Measurements from ENCODE around the gene DOCK8. TPM values are rescaled to one million over a fixed set of nuclear protein-coding genes. Genes with fewer than 3 reads are reported as not detected.

Gene DOCK8
- total and polyA plus RNA-seq, 2 donors = 54.5 to 60.4 TPM

DNA sequence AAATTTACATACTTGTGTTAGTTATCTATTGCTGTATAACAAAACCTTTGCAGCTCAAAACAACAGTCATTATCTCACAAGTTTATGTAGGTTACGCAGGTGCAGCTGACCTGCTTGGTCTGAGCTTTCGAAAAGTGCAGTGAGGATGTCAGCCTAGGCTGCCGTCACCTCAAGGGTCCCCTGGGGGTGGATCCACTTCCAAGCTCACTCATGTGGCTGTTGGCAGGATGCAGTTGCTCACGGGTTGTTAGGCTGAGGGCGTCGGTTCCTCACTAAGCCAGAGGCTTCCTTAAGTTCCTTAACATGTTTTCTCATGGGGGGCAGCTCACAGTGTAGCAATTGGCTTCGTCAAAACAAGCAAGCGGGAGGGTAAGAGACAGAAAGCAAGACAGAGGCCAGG is 139.8 kb downstream of the DOCK8 start:
- H3K27me3 ChIP-seq (ENCODE audit: control insufficient read depth in 2 of 2, insufficient read depth in 1 of 2, low read length in 1 of 2) = no peaks in the 10 kb centered on the region
- H3K27ac ChIP-seq (ENCODE audit: low read depth in 1 of 2, low read length in 1 of 2) = peak overlapping the region in 1 of 2 donors; percentile 75
- H3K9me3 ChIP-seq (ENCODE audit: control insufficient read depth in 2 of 2, insufficient read depth in 1 of 2, low read length in 1 of 2) = no peaks in the 10 kb centered on the region
- no peak overlapping the region for H3K4me3 ChIP-seq (ENCODE audit: low read length in 2 of 2)
- H3K36me3 ChIP-seq (ENCODE audit: control insufficient read depth in 2 of 2, insufficient read depth in 2 of 2, low read length in 1 of 2) = peaks cover 42 to 56% of the 10 kb centered on the region in 2 donors
- DNase-seq (ENCODE audit: low read depth in 6 of 9, low spot score in 9 of 9) = peak in 3 of 9 donors; percentile 8 to 39 (median 28)
- peaks cover 0 to 5% of the 10 kb centered on the region in 2 donors for H3K4me1 ChIP-seq (ENCODE audit: control insufficient read depth in 2 of 2, insufficient read depth in 2 of 2, low read length in 2 of 2)
- 84% methylated on average over 8 of the region's 8 CpGs for WGBS

DNA sequence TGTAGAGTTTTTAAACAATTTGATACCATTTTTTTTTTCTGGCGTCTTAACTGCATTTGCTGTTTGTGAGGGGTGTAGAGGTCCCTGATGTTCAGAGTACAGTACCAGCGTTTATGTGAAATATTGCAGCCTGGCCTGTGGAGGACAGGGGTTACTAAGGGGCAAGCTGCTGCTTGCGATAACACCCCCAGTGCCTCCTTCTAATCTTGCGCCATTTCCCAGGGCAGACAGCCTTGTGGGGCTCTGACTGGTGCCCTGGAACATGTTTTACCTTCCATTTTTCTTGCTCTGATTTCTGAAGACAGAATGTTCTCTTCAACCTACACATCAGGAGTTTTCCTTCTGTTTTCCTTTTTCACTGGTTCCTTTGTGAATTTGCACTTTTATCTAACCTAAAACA is 142.9 kb downstream of the DOCK8 start:
- Histone ChIP-seq H3K27me3 (ENCODE audit: control insufficient read depth in 2 of 2, insufficient read depth in 1 of 2, low read length in 1 of 2) (no peaks in the 10 kb centered on the region), H3K9me3 (ENCODE audit: control insufficient read depth in 2 of 2, insufficient read depth in 1 of 2, low read length in 1 of 2) (no peaks in the 10 kb centered on the region), H3K27ac (ENCODE audit: low read depth in 1 of 2, low read length in 1 of 2) (no peak overlapping the region), H3K36me3 (ENCODE audit: control insufficient read depth in 2 of 2, insufficient read depth in 2 of 2, low read length in 1 of 2) (peaks cover 29 to 43% of the 10 kb centered on the region in 2 donors), H3K4me1 (ENCODE audit: control insufficient read depth in 2 of 2, insufficient read depth in 2 of 2, low read length in 2 of 2) (peaks cover 0 to 5% of the 10 kb centered on the region in 2 donors), H3K4me3 (ENCODE audit: low read length in 2 of 2) (no peak overlapping the region)
- DNase-seq (ENCODE audit: low read depth in 6 of 9, low spot score in 9 of 9) = no peak
- WGBS = 93% methylated on average over 4 of the region's 4 CpGs

GRCh38 chr9:362561-363273 is 148.1 kb downstream of the DOCK8 start:
- H3K4me1 ChIP-seq (ENCODE audit: control insufficient read depth in 2 of 2, insufficient read depth in 2 of 2, low read length in 2 of 2) = no peaks in the 10 kb centered on the region
- no peak overlapping the region for H3K27ac ChIP-seq (ENCODE audit: low read depth in 1 of 2, low read length in 1 of 2)
- DNase-seq (ENCODE audit: low read depth in 6 of 9, low spot score in 9 of 9) = no peak
- no peak overlapping the region for H3K4me3 ChIP-seq (ENCODE audit: low read length in 2 of 2)
- H3K9me3 ChIP-seq (ENCODE audit: control insufficient read depth in 2 of 2, insufficient read depth in 1 of 2, low read length in 1 of 2) = no peaks in the 10 kb centered on the region
- peaks cover 29 to 57% of the 10 kb centered on the region in 2 donors for H3K36me3 ChIP-seq (ENCODE audit: control insufficient read depth in 2 of 2, insufficient read depth in 2 of 2, low read length in 1 of 2)
- H3K27me3 ChIP-seq (ENCODE audit: control insufficient read depth in 2 of 2, insufficient read depth in 1 of 2, low read length in 1 of 2) = no peaks in the 10 kb centered on the region
- 97% methylated on average over 7 of the region's 7 CpGs for WGBS

DNA sequence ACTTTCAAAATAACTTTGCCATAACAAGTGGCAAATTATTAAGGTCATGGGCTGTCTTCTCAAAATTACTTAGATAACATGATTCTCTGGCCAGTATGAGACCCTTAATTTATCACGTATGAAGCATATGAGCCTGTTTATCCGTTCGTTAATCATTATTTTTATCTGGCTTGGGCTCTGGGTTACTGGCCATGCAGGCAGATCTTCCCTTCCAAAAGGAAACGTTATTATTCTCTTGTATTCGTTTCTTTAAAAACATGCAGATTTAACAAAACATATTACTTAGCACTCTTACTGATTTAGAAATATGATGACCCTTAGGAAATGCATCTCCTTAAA is 148.6 kb downstream of the DOCK8 start:
- Histone ChIP-seq H3K4me3 (ENCODE audit: low read length in 2 of 2) (no peak overlapping the region), H3K9me3 (ENCODE audit: control insufficient read depth in 2 of 2, insufficient read depth in 1 of 2, low read length in 1 of 2) (no peaks in the 10 kb centered on the region), H3K4me1 (ENCODE audit: control insufficient read depth in 2 of 2, insufficient read depth in 2 of 2, low read length in 2 of 2) (no peaks in the 10 kb centered on the region), H3K27me3 (ENCODE audit: control insufficient read depth in 2 of 2, insufficient read depth in 1 of 2, low read length in 1 of 2) (no peaks in the 10 kb centered on the region), H3K27ac (ENCODE audit: low read depth in 1 of 2, low read length in 1 of 2) (no peak overlapping the region), H3K36me3 (ENCODE audit: control insufficient read depth in 2 of 2, insufficient read depth in 2 of 2, low read length in 1 of 2) (peaks cover 34 to 60% of the 10 kb centered on the region in 2 donors)
- DNase-seq (ENCODE audit: low read depth in 6 of 9, low spot score in 9 of 9) = no peak
- WGBS = 97% methylated on average over 5 of the region's 5 CpGs

DNA sequence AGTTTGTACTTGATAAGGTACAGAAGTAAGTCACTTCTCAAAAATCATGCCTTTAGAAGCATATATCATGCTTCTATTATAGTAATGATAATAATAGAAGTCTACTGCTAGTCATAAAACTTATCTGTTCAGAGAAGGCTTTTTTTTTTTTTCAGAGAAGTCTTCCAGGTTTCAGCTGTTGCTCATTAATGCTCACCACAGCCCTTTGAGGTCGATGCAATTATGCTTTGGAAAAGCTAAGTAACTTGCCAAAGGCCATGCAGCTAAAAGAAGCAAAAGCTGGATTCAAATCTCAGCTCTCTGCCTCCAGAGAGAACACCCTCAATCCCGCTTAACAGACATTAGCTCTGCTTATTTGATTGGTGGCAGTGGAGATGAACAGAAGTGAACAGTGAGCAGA is 150.8 kb downstream of the DOCK8 start:
- Histone ChIP-seq H3K36me3 (ENCODE audit: control insufficient read depth in 2 of 2, insufficient read depth in 2 of 2, low read length in 1 of 2) (peaks cover 48 to 75% of the 10 kb centered on the region in 2 donors), H3K4me3 (ENCODE audit: low read length in 2 of 2) (no peak overlapping the region), H3K4me1 (ENCODE audit: control insufficient read depth in 2 of 2, insufficient read depth in 2 of 2, low read length in 2 of 2) (no peaks in the 10 kb centered on the region), H3K27me3 (ENCODE audit: control insufficient read depth in 2 of 2, insufficient read depth in 1 of 2, low read length in 1 of 2) (no peaks in the 10 kb centered on the region), H3K27ac (ENCODE audit: low read depth in 1 of 2, low read length in 1 of 2) (no peak overlapping the region), H3K9me3 (ENCODE audit: control insufficient read depth in 2 of 2, insufficient read depth in 1 of 2, low read length in 1 of 2) (no peaks in the 10 kb centered on the region)
- 98% methylated on average over 2 of the region's 2 CpGs for WGBS
- DNase-seq (ENCODE audit: low read depth in 6 of 9, low spot score in 9 of 9) = no peak

GRCh38 chr9:366620-367019 is 152.0 kb downstream of the DOCK8 start:
- Histone ChIP-seq H3K27ac (ENCODE audit: low read depth in 1 of 2, low read length in 1 of 2) (no peak overlapping the region), H3K36me3 (ENCODE audit: control insufficient read depth in 2 of 2, insufficient read depth in 2 of 2, low read length in 1 of 2) (peaks cover 55 to 76% of the 10 kb centered on the region in 2 donors), H3K27me3 (ENCODE audit: control insufficient read depth in 2 of 2, insufficient read depth in 1 of 2, low read length in 1 of 2) (no peaks in the 10 kb centered on the region), H3K4me1 (ENCODE audit: control insufficient read depth in 2 of 2, insufficient read depth in 2 of 2, low read length in 2 of 2) (no peaks in the 10 kb centered on the region), H3K9me3 (ENCODE audit: control insufficient read depth in 2 of 2, insufficient read depth in 1 of 2, low read length in 1 of 2) (no peaks in the 10 kb centered on the region), H3K4me3 (ENCODE audit: low read length in 2 of 2) (no peak overlapping the region)
- DNase-seq (ENCODE audit: low read depth in 6 of 9, low spot score in 9 of 9) = no peak
- 98% methylated on average over 3 of the region's 3 CpGs for WGBS

DNA sequence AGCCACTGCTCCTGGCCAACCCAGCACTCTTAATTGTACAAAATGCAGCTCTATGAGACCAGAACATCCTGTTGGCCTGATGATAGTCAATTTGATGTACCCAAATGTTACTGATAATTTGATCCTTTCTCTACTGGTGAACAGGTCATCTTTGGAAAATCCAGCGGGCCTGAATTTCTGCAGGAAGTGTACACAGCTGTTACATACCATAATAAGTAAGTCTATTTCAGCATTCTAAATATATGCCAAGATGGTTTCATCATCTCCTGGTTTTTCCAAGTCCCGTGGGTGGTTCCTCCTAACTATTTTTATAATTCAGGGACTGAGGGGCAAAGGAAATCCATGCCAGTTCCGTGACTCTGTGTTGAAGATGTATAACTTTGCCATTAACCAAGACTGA is 155.4 kb downstream of the DOCK8 start:
- Histone ChIP-seq H3K9me3 (ENCODE audit: control insufficient read depth in 2 of 2, insufficient read depth in 1 of 2, low read length in 1 of 2) (no peaks in the 10 kb centered on the region), H3K36me3 (ENCODE audit: control insufficient read depth in 2 of 2, insufficient read depth in 2 of 2, low read length in 1 of 2) (peaks cover 67 to 88% of the 10 kb centered on the region in 2 donors), H3K4me1 (ENCODE audit: control insufficient read depth in 2 of 2, insufficient read depth in 2 of 2, low read length in 2 of 2) (no peaks in the 10 kb centered on the region), H3K4me3 (ENCODE audit: low read length in 2 of 2) (no peak overlapping the region), H3K27ac (ENCODE audit: low read depth in 1 of 2, low read length in 1 of 2) (no peak overlapping the region), H3K27me3 (ENCODE audit: control insufficient read depth in 2 of 2, insufficient read depth in 1 of 2, low read length in 1 of 2) (no peaks in the 10 kb centered on the region)
- no peak for DNase-seq (ENCODE audit: low read depth in 6 of 9, low spot score in 9 of 9)
- 80% methylated on average over 3 of the region's 3 CpGs for WGBS

DNA sequence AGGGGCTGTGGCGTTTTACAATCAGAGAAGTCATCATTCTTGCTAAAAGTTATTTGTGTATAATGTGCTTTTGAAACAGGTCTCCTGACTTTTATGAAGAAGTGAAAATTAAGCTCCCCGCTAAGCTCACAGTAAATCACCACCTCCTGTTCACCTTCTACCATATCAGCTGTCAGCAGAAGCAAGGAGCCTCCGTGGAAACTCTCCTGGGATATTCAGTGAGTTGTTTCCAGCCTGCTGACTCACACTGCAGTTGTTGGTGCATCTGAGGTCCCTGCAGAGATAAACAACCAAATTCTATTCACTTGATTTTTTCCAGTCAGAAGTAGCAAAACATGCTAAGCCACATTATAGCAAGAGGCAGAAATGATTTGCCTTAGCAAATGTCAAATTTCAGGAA is 156.7 kb downstream of the DOCK8 start:
- Histone ChIP-seq H3K27me3 (ENCODE audit: control insufficient read depth in 2 of 2, insufficient read depth in 1 of 2, low read length in 1 of 2) (no peaks in the 10 kb centered on the region), H3K4me1 (ENCODE audit: control insufficient read depth in 2 of 2, insufficient read depth in 2 of 2, low read length in 2 of 2) (no peaks in the 10 kb centered on the region), H3K27ac (ENCODE audit: low read depth in 1 of 2, low read length in 1 of 2) (no peak overlapping the region), H3K4me3 (ENCODE audit: low read length in 2 of 2) (no peak overlapping the region), H3K36me3 (ENCODE audit: control insufficient read depth in 2 of 2, insufficient read depth in 2 of 2, low read length in 1 of 2) (peaks cover 66 to 88% of the 10 kb centered on the region in 2 donors), H3K9me3 (ENCODE audit: control insufficient read depth in 2 of 2, insufficient read depth in 1 of 2, low read length in 1 of 2) (no peaks in the 10 kb centered on the region)
- 91% methylated on average over 3 of the region's 3 CpGs for WGBS
- no peak for DNase-seq (ENCODE audit: low read depth in 6 of 9, low spot score in 9 of 9)

GRCh38 chr9:372128-372527 is 157.5 kb downstream of the DOCK8 start:
- H3K36me3 ChIP-seq (ENCODE audit: control insufficient read depth in 2 of 2, insufficient read depth in 2 of 2, low read length in 1 of 2) = peaks cover 70 to 89% of the 10 kb centered on the region in 2 donors
- H3K27ac ChIP-seq (ENCODE audit: low read depth in 1 of 2, low read length in 1 of 2) = no peak overlapping the region
- no peak for DNase-seq (ENCODE audit: low read depth in 6 of 9, low spot score in 9 of 9)
- H3K9me3 ChIP-seq (ENCODE audit: control insufficient read depth in 2 of 2, insufficient read depth in 1 of 2, low read length in 1 of 2) = no peaks in the 10 kb centered on the region
- 95% methylated on average over 2 of the region's 2 CpGs for WGBS
- H3K27me3 ChIP-seq (ENCODE audit: control insufficient read depth in 2 of 2, insufficient read depth in 1 of 2, low read length in 1 of 2) = no peaks in the 10 kb centered on the region
- H3K4me3 ChIP-seq (ENCODE audit: low read length in 2 of 2) = no peak overlapping the region
- H3K4me1 ChIP-seq (ENCODE audit: control insufficient read depth in 2 of 2, insufficient read depth in 2 of 2, low read length in 2 of 2) = no peaks in the 10 kb centered on the region

Measured in thymus (tissue), 11 donors.